K562 (cell line): Measurements from ENCODE around the gene TJP2. TPM values are rescaled to one million over a fixed set of nuclear protein-coding genes. Genes with fewer than 3 reads are reported as not detected.

ENCODE experiments used
- ARHGAP35 ChIP-seq: fragments of 450-650 bp; IDR thresholded peaks from 2 replicates; pipeline ENCODE4 v1.6.1; 2018; ENCODE audit not compliant: partially characterized antibody
- ARID3A ChIP-seq: IDR thresholded peaks from 2 replicates; pipeline ENCODE4 v1.6.1; 2012; ENCODE audit warnings: low read depth, low read length, improper control_type of control experiment, borderline replicate concordance
- ATF3 ChIP-seq, 2 experiments: fragments of 450-650 bp in 1 of 2; sonication (generic) in 1 of 2; formaldehyde crosslinking in 1 of 2; IDR thresholded peaks in 1 of 2; conservative IDR thresholded peaks in 1 of 2; 2 replicates each; pipeline versions ENCODE4 v1.6.1 to v1.8.1; 2016 to 2023; ENCODE audit warnings: mild to moderate bottlenecking in 2 of 2, moderate library complexity in 2 of 2, inconsistent platforms in 1 of 2, missing genetic modification reagents in 1 of 2
- BRCA1 ChIP-seq, 2 experiments: fragments of 450-650 bp in 1 of 2; sonication (generic) in 1 of 2; formaldehyde crosslinking in 1 of 2; IDR thresholded peaks; 2 replicates each; pipeline versions ENCODE4 v1.5.0 to v1.6.1; 2017 to 2020; ENCODE audit warnings: mild to moderate bottlenecking in 1 of 2, missing genetic modification reagents in 1 of 2
- BRD9 ChIP-seq: fragments of 450-650 bp; IDR thresholded peaks from 2 replicates; pipeline ENCODE4 v1.6.1; 2018; ENCODE audit warnings: low read depth; ENCODE audit not compliant: partially characterized antibody
- CBFB ChIP-seq: sonication (generic); formaldehyde crosslinking; IDR thresholded peaks from 2 replicates; pipeline ENCODE4 v1.4.0; 2020; ENCODE audit warnings: mild to moderate bottlenecking, missing genetic modification reagents
- DMBX1 ChIP-seq: fragments of 250-450 bp; sonication (Bioruptor Pico); IDR thresholded peaks from 2 replicates; pipeline ENCODE4 v1.8.0; 2022; ENCODE audit warnings: inconsistent platforms, mild to moderate bottlenecking, moderate library complexity, borderline replicate concordance
- ESRRA ChIP-seq: fragments of 450-650 bp; IDR thresholded peaks from 2 replicates; pipeline ENCODE4 v1.6.1; 2014; ENCODE audit warnings: low read depth, mild to moderate bottlenecking, moderate library complexity, borderline replicate concordance
- ESRRB ChIP-seq: fragments of 250-450 bp; sonication (Bioruptor Pico); IDR thresholded peaks from 2 replicates; pipeline ENCODE4 v1.5.0; 2020; ENCODE audit warnings: mild to moderate bottlenecking, moderate library complexity, borderline replicate concordance
- HMG20B ChIP-seq: fragments of 250-450 bp; sonication (Bioruptor Pico); IDR thresholded peaks from 2 replicates; pipeline ENCODE4 v1.5.0; 2021; ENCODE audit warnings: mild to moderate bottlenecking
- KDM1A ChIP-seq, 2 experiments: fragments of 450-650 bp; IDR thresholded peaks; 2 replicates each; pipeline ENCODE4 v1.6.1; 2016; ENCODE audit warnings: mild to moderate bottlenecking in 2 of 2
- LCOR ChIP-seq: sonication (generic); formaldehyde crosslinking; IDR thresholded peaks from 2 replicates; pipeline ENCODE4 v1.8.0; 2022; ENCODE audit warnings: mild to moderate bottlenecking, missing genetic modification reagents
- MAFF ChIP-seq: IDR thresholded peaks from 2 replicates; pipeline ENCODE4 v1.6.1; 2012; ENCODE audit warnings: low read length, improper control_type of control experiment
- NCOR1 ChIP-seq: fragments of 450-650 bp; IDR thresholded peaks from 2 replicates; pipeline ENCODE4 v1.6.1; 2016; ENCODE audit warnings: mild to moderate bottlenecking, moderate library complexity
- PML ChIP-seq: IDR thresholded peaks from 2 replicates; pipeline ENCODE4 v1.6.1; 2012; ENCODE audit warnings: low read length, inconsistent platforms
- PYGO2 ChIP-seq: fragments of 450-650 bp; IDR thresholded peaks from 2 replicates; pipeline ENCODE4 v1.6.1; 2016; ENCODE audit warnings: mild to moderate bottlenecking, missing genetic modification characterization, moderate library complexity, missing compliant biosample characterization
- THRB ChIP-seq: fragments of 450-650 bp; formaldehyde crosslinking; conservative IDR thresholded peaks from 2 replicates; pipeline ENCODE4 v1.4.0; 2022; ENCODE audit warnings: mild to moderate bottlenecking, missing genetic modification characterization
- TRIM28 ChIP-seq: fragments of 450-650 bp; IDR thresholded peaks from 2 replicates; pipeline ENCODE4 v1.6.1; 2017
- U2AF2 ChIP-seq: fragments of 200-400 bp; formaldehyde crosslinking; optimal IDR thresholded peaks from 2 replicates; pipeline ENCODE3; 2017; ENCODE audit warnings: low read depth, mild to moderate bottlenecking, low read length
- ZNF217 ChIP-seq: sonication (generic); formaldehyde crosslinking; IDR thresholded peaks from 2 replicates; pipeline ENCODE4 v1.8.0; 2022; ENCODE audit warnings: mild to moderate bottlenecking, missing genetic modification reagents
- ZNF639 ChIP-seq, 2 experiments: fragments of 200-800 bp in 1 of 2; sonication (Bioruptor generic) in 1 of 2; sonication (generic) in 1 of 2; formaldehyde crosslinking in 1 of 2; IDR thresholded peaks in 1 of 2; conservative IDR thresholded peaks in 1 of 2; 2 replicates each; pipeline versions ENCODE4 v1.5.0 to v1.6.1; 2016 to 2020; ENCODE audit warnings: missing compliant biosample characterization in 1 of 2, missing genetic modification characterization in 1 of 2, missing genetic modification reagents in 1 of 2
- ZNF764 ChIP-seq: fragments of 250-450 bp; sonication (Bioruptor Pico); IDR thresholded peaks from 2 replicates; pipeline ENCODE4 v1.4.0; 2020; ENCODE audit warnings: low read depth, mild to moderate bottlenecking, moderate library complexity
- ZSCAN29 ChIP-seq: fragments of 450-650 bp; IDR thresholded peaks from 2 replicates; pipeline ENCODE4 v1.6.1; 2017
- polyA plus RNA-seq, 8 experiments: library from polyadenylated mRNA; depleted of rRNA in 4 of 8; stranded (reverse) in 5 of 8; unstranded in 3 of 8; fragments of >200 nt; fragmentation: Nextera tagmentation in 2 of 8; fragmentation: Illumina TruSeq in 1 of 8; extraction: Ambion mirVana in 2 of 8; extraction: Trizol in 1 of 8; gene quantifications; 2 replicates each; pipeline versions ENCODE4 v1.2.1 to v1.2.3, GENCODE V29; 2011 to 2014; ENCODE audit warnings: inconsistent platforms in 1 of 8, missing spikeins in 1 of 8
- total RNA-seq, 7 experiments: library from RNA; depleted of rRNA in 6 of 7; stranded (reverse); fragments of >200 nt in 6 of 7; fragmentation: Illumina TruSeq in 2 of 7; extraction: Trizol in 2 of 7; gene quantifications; 2 replicates each; pipeline versions ENCODE4 v1.2.1 to v1.2.3, GENCODE V29; 2011 to 2021; ENCODE audit warnings: low replicate concordance in 1 of 7

TJP2 gene
- total and polyA plus RNA-seq, 9 of the 15 experiments (the other 6 are each of a cell fraction or from before 2014, with no cell fraction given), result 4.0 to 24.1 (median 16.8) TPM

GRCh38 chr9:69188975-69189374 is 14.9 kb downstream of the TJP2 start (continued):
- TF ChIP-seq ZNF639 (CRISPR knock-in tag; conservative IDR thresholded peaks at IDR 0.05 in 1 of 2, IDR thresholded peaks at IDR 0.05 in 1 of 2) (no peak), THRB (CRISPR knock-in tag) (no peak), MAFF (no peak), PYGO2 (tag) (no peak), ZNF217 (no peak), ARID3A (no peak), NCOR1 (peak; percentile 80), ZNF764 (CRISPR knock-in tag) (no peak), KDM1A (IDR thresholded peaks at IDR 0.05) (peak; percentile 66 to 71), ESRRA (no peak; the same call in 1 of the 2 replicates), BRD9 (no peak), HMG20B (no peak), ATF3 (IDR thresholded peaks at IDR 0.05) (no peak), ATF3 (CRISPR knock-in tag; conservative IDR thresholded peaks at IDR 0.05) (no peak), LCOR (no peak), ESRRB (CRISPR knock-in tag) (no peak), U2AF2 (no peak), BRCA1 (IDR thresholded peaks at IDR 0.05) (no peak), BRCA1 (CRISPR knock-in tag; IDR thresholded peaks at IDR 0.05) (no peak), DMBX1 (CRISPR knock-in tag) (no peak), CBFB (CRISPR knock-in tag) (no peak), PML (0 out of 2 replicates have a peak, but pooled peaks have one; percentile 62), ARHGAP35 (no peak), ZSCAN29 (no peak), TRIM28 (no peak)
